HepG2 (cell line): ENCODE data around the gene CHPF. TPM values are rescaled to one million over a fixed set of nuclear protein-coding genes. Genes with fewer than 3 reads are reported as not detected.

Experiments
- GFI1 ChIP-seq: sonication (generic); formaldehyde crosslinking; IDR thresholded peaks from 2 replicates; pipeline ENCODE4 v1.5.0; 2020; ENCODE audit warnings: missing genetic modification reagents, mild to moderate bottlenecking, borderline replicate concordance
- NFRKB ChIP-seq: fragments of 450-650 bp; IDR thresholded peaks from 2 replicates; pipeline ENCODE4 v1.6.1; 2017
- NR2F1 ChIP-seq, 2 experiments: fragments of 450-650 bp in 1 of 2; formaldehyde crosslinking in 1 of 2; IDR thresholded peaks; 2 replicates each; pipeline versions ENCODE4 v1.5.0 to v1.6.1; 2016 to 2020; ENCODE audit warnings: mild to moderate bottlenecking in 1 of 2, missing compliant biosample characterization in 1 of 2, missing genetic modification reagents in 1 of 2, moderate library complexity in 1 of 2
- REL ChIP-seq: sonication (generic); formaldehyde crosslinking; conservative IDR thresholded peaks from 2 replicates; pipeline ENCODE4 v1.8.0; 2022; ENCODE audit warnings: mild to moderate bottlenecking, missing genetic modification reagents, moderate library complexity
- SALL2 ChIP-seq: sonication (generic); formaldehyde crosslinking; IDR thresholded peaks from 2 replicates; pipeline ENCODE4 v1.8.1; 2023; ENCODE audit warnings: mild to moderate bottlenecking, missing genetic modification reagents, inconsistent platforms
- SMARCC2 ChIP-seq: fragments of 450-650 bp; IDR thresholded peaks from 2 replicates; pipeline ENCODE4 v1.6.1; 2017; ENCODE audit warnings: antibody characterized with exemption, mild to moderate bottlenecking
- SNAPC2 ChIP-seq: sonication (generic); formaldehyde crosslinking; IDR thresholded peaks from 2 replicates; pipeline ENCODE4 v1.8.1; 2022; ENCODE audit warnings: mild to moderate bottlenecking, missing genetic modification reagents
- SRF ChIP-seq: IDR thresholded peaks from 2 replicates; pipeline ENCODE4 v1.6.1; 2011; ENCODE audit warnings: mild to moderate bottlenecking, low read depth, low read length, moderate library complexity
- ZFP37 ChIP-seq: sonication (generic); formaldehyde crosslinking; IDR thresholded peaks from 2 replicates; pipeline ENCODE4 v1.4.0; 2020; ENCODE audit warnings: missing genetic modification reagents, borderline replicate concordance
- ZKSCAN5 ChIP-seq: sonication (generic); formaldehyde crosslinking; IDR thresholded peaks from 2 replicates; pipeline ENCODE4 v1.5.1; 2020; ENCODE audit warnings: mild to moderate bottlenecking, missing genetic modification reagents
- ZNF101 ChIP-seq: sonication (generic); formaldehyde crosslinking; IDR thresholded peaks from 2 replicates; pipeline ENCODE4 v1.4.0; 2020; ENCODE audit warnings: mild to moderate bottlenecking, low read depth, missing genetic modification reagents, borderline replicate concordance
- ZNF292 ChIP-seq: sonication (generic); formaldehyde crosslinking; IDR thresholded peaks from 2 replicates; pipeline ENCODE4 v1.8.1; 2022; ENCODE audit warnings: mild to moderate bottlenecking, low read depth, missing genetic modification reagents, borderline replicate concordance
- ZNF337 ChIP-seq: sonication (generic); formaldehyde crosslinking; IDR thresholded peaks from 2 replicates; pipeline ENCODE4 v1.5.1; 2020; ENCODE audit warnings: missing genetic modification reagents, low read depth, mild to moderate bottlenecking, borderline replicate concordance
- ZSCAN29 ChIP-seq: sonication (generic); formaldehyde crosslinking; conservative IDR thresholded peaks from 2 replicates; pipeline ENCODE4 v1.4.0; 2020; ENCODE audit warnings: mild to moderate bottlenecking, missing genetic modification reagents
- polyA plus RNA-seq, 8 experiments: library from polyadenylated mRNA; depleted of rRNA in 3 of 8; stranded (reverse) in 7 of 8; unstranded in 1 of 8; fragments of >200 nt; fragmentation: Illumina TruSeq in 4 of 8; extraction: Trizol in 4 of 8; gene quantifications; 2 replicates each; pipeline versions ENCODE4 v1.2.1 to v1.2.3, GENCODE V29; 2011 to 2016; ENCODE audit warnings: low read depth in 4 of 8, missing spikeins in 1 of 8, mixed read lengths in 1 of 8; ENCODE audit not compliant: insufficient read depth in 1 of 8
- total RNA-seq, 5 experiments: library from RNA; depleted of rRNA; stranded (reverse); fragments of >200 nt; fragmentation: Illumina TruSeq; extraction: Trizol; gene quantifications; 2 replicates each; pipeline ENCODE4 v1.2.3, GENCODE V29; 2016; ENCODE audit warnings: low read depth in 1 of 5
- TF ChIP-seq, protein P1 (sequence below): sonication (generic); formaldehyde crosslinking; IDR thresholded peaks from 2 replicates; pipeline ENCODE4 v1.4.0; 2020; ENCODE audit warnings: missing genetic modification reagents
- TF ChIP-seq, protein P2 (sequence below): sonication (generic); formaldehyde crosslinking; conservative IDR thresholded peaks from 2 replicates; pipeline ENCODE4 v1.4.0; 2020; ENCODE audit warnings: missing genetic modification reagents
- TF ChIP-seq, protein P3 (sequence below): IDR thresholded peaks from 2 replicates; pipeline ENCODE4 v1.6.1; 2016; ENCODE audit warnings: missing genetic modification reagents, missing compliant biosample characterization
- TF ChIP-seq, protein P4 (sequence below): sonication (generic); formaldehyde crosslinking; IDR thresholded peaks from 2 replicates; pipeline ENCODE4 v1.5.0; 2020; ENCODE audit warnings: missing genetic modification reagents, mild to moderate bottlenecking, borderline replicate concordance
- TF ChIP-seq, protein P5 (sequence below): sonication (generic); formaldehyde crosslinking; IDR thresholded peaks from 2 replicates; pipeline ENCODE4 v1.5.0; 2020; ENCODE audit warnings: mild to moderate bottlenecking, missing genetic modification reagents
- TF ChIP-seq, protein P6 (sequence below): sonication (generic); formaldehyde crosslinking; IDR thresholded peaks from 2 replicates; pipeline ENCODE4 v1.4.0; 2020; ENCODE audit warnings: mild to moderate bottlenecking, missing genetic modification reagents

Gene CHPF
- total and polyA plus RNA-seq, 2 of the 13 experiments (the other 11 are each of a cell fraction or from before 2014, with no cell fraction given) = 79.6 to 111 TPM

DNA sequence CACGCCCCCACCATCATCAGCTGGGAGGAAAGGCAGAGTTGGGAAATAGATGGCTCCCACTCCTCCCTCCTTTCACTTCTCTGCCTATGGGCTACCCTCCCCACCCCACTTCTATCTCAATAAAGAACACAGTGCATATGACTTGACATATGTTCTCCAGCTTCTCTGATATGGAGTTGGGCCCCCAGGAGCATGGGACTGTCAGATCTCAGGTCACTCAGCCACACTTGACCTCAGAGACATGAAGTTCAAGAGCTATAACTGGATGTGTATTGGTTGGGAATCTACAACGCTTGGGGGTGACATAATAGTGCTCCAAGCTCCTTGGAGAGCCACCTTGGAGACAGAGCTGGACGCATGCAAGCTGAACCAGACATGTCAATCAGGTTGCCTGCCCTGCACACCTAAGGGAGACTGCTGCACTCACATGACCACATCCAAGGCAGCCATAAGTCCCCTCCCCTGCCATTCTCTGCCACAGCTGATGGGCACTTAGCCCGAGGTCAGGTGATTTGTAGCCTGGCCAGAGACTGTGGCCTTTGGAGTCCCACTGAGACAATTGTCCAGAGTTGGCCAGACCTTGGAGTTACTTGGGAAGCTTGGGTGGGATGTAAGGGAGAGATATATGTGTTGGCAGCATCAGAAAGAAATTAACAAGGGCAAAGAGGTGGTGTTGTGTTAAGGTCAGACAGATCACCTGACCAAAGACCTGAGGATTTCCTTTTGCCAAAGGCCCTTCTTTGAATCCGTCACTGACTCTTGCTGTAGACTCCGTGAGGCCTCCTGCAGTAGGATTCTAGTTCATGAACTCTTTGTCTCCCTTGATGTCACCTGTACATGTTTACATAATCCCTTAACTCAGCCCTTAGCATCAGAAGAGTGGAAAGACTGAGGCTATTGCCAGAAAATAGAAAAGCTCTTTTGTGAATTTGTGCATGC lies 32.2 kb upstream of the CHPF start (continued):
- TF ChIP-seq, protein P1, sequence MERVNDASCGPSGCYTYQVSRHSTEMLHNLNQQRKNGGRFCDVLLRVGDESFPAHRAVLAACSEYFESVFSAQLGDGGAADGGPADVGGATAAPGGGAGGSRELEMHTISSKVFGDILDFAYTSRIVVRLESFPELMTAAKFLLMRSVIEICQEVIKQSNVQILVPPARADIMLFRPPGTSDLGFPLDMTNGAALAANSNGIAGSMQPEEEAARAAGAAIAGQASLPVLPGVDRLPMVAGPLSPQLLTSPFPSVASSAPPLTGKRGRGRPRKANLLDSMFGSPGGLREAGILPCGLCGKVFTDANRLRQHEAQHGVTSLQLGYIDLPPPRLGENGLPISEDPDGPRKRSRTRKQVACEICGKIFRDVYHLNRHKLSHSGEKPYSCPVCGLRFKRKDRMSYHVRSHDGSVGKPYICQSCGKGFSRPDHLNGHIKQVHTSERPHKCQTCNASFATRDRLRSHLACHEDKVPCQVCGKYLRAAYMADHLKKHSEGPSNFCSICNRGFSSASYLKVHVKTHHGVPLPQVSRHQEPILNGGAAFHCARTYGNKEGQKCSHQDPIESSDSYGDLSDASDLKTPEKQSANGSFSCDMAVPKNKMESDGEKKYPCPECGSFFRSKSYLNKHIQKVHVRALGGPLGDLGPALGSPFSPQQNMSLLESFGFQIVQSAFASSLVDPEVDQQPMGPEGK (CRISPR knock-in tag) = 0 out of 2 replicates have a peak, but pooled peaks have one; percentile 9
- TF ChIP-seq, protein P2, sequence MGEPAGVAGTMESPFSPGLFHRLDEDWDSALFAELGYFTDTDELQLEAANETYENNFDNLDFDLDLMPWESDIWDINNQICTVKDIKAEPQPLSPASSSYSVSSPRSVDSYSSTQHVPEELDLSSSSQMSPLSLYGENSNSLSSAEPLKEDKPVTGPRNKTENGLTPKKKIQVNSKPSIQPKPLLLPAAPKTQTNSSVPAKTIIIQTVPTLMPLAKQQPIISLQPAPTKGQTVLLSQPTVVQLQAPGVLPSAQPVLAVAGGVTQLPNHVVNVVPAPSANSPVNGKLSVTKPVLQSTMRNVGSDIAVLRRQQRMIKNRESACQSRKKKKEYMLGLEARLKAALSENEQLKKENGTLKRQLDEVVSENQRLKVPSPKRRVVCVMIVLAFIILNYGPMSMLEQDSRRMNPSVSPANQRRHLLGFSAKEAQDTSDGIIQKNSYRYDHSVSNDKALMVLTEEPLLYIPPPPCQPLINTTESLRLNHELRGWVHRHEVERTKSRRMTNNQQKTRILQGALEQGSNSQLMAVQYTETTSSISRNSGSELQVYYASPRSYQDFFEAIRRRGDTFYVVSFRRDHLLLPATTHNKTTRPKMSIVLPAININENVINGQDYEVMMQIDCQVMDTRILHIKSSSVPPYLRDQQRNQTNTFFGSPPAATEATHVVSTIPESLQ = no peak
- TF ChIP-seq, protein P3, sequence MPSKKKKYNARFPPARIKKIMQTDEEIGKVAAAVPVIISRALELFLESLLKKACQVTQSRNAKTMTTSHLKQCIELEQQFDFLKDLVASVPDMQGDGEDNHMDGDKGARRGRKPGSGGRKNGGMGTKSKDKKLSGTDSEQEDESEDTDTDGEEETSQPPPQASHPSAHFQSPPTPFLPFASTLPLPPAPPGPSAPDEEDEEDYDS (CRISPR knock-in tag) = peak; percentile 43; the same call in 1 of the 2 replicates
- TF ChIP-seq SNAPC2 = peak; percentile 10; the same call in 1 of the 2 replicates
- TF ChIP-seq ZFP37 (CRISPR knock-in tag) = peak; percentile 66; the same call in 1 of the 2 replicates
- TF ChIP-seq, protein P4, sequence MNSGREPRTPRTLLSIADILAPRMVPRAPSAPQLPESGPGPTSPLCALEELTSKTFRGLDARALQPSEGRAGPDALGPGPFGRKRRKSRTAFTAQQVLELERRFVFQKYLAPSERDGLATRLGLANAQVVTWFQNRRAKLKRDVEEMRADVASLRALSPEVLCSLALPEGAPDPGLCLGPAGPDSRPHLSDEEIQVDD (CRISPR knock-in tag) = no peak
- 0 out of 4 replicates have a peak, but pooled peaks of 1 of the 2 experiments have one; percentile 27 for TF ChIP-seq NR2F1 (CRISPR knock-in tag; IDR thresholded peaks at IDR 0.05)
- TF ChIP-seq SALL2 (CRISPR knock-in tag) = no peak
- TF ChIP-seq ZSCAN29 (CRISPR knock-in tag) = 0 out of 2 replicates have a peak, but pooled peaks have one; percentile 53
- TF ChIP-seq GFI1 (CRISPR knock-in tag) = no peak
- TF ChIP-seq REL (CRISPR knock-in tag) = no peak
- TF ChIP-seq, protein P5, sequence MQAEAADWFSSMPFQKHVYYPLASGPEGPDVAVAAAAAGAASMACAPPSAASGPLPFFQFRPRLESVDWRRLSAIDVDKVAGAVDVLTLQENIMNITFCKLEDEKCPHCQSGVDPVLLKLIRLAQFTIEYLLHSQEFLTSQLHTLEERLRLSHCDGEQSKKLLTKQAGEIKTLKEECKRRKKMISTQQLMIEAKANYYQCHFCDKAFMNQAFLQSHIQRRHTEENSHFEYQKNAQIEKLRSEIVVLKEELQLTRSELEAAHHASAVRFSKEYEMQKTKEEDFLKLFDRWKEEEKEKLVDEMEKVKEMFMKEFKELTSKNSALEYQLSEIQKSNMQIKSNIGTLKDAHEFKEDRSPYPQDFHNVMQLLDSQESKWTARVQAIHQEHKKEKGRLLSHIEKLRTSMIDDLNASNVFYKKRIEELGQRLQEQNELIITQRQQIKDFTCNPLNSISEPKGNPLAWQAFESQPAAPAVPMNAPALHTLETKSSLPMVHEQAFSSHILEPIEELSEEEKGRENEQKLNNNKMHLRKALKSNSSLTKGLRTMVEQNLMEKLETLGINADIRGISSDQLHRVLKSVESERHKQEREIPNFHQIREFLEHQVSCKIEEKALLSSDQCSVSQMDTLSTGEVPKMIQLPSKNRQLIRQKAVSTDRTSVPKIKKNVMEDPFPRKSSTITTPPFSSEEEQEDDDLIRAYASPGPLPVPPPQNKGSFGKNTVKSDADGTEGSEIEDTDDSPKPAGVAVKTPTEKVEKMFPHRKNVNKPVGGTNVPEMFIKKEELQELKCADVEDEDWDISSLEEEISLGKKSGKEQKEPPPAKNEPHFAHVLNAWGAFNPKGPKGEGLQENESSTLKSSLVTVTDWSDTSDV = no peak
- no peak for TF ChIP-seq ZNF101 (CRISPR knock-in tag)
- no peak for TF ChIP-seq SRF
- 0 out of 2 replicates have a peak, but pooled peaks have one; percentile 23 for TF ChIP-seq ZNF292
- TF ChIP-seq, protein P6, sequence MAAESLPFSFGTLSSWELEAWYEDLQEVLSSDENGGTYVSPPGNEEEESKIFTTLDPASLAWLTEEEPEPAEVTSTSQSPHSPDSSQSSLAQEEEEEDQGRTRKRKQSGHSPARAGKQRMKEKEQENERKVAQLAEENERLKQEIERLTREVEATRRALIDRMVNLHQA (CRISPR knock-in tag) = no peak
- no peak for TF ChIP-seq SMARCC2
- no peak for TF ChIP-seq ZNF337 (CRISPR knock-in tag)
- no peak for TF ChIP-seq NFRKB
- no peak for TF ChIP-seq ZKSCAN5 (CRISPR knock-in tag)
